NOMO-1 treated with DMSO at 0.1 percent for 48 hours (cell line): ENCODE data around the gene MAP4K4.

Experiments
- DNase-seq: peaks from one replicate; lab custom pipeline; 2025; ENCODE audit not compliant: unreplicated experiment; lab: John Stamatoyannopoulos, UW

Gene MAP4K4

GRCh38 chr2:101833890-101834523 lies 136.5 kb downstream of the MAP4K4 start:
- DNase-seq: no peak

- no peak for DNase-seq
Observed at GRCh38 chr2:101837354-101837753, 139.8 kb downstream of the MAP4K4 start.

DNA sequence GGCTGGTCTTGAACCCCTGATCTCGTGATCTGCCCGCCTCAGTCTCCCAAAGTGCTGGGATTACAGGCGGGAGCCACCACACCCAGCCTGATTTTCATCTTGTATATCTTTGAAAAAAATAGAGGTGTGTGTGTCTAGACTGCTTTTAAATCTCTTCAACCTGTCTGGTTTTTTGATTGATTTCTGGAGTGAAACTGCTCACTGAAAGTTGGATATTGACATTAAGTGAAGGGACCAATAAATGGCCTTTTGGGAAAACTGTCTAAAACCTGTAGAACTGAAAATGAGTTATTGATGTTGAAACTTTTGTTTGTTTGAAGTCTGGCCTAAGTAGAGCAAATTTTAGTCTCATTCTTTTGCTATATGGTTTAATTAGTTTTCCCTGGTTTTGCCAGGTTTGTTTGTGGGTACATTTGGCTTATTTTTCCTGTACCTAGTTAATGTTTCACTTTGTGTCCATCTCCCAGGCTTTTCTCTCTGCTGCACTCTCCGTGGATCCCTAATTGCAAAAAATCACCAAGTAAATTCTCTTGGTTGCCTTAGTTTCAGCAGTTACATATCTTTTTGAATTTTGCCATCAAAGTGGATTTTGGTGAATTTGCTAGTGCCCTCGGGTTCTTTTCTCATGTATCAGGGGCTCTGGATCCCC lies 144.3 kb downstream of the MAP4K4 start:
- DNase-seq: no peak

- peak; percentile 27 for DNase-seq
Observed at GRCh38 chr2:101842471-101842870, 145.0 kb downstream of the MAP4K4 start.

DNA sequence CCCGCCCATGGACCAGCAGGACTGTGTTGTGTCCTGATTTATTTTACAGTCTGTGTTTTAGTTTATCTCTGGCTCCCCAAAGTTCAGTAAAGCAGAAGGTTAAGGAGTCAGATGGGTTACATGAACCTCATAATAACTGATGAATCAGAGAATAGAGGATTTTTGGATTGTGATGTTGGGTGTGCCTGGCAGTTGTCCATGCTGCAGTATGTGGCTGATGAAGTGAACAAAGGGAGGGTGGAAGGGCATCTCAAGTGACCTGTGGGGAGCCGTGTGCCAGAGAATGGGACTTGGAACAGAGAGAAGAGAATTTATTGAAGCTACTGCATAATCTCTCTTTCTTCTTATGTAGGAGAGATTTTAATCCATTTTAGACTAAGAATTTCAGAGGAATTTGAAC lies 145.5 kb downstream of the MAP4K4 start:
- DNase-seq: no peak

DNA sequence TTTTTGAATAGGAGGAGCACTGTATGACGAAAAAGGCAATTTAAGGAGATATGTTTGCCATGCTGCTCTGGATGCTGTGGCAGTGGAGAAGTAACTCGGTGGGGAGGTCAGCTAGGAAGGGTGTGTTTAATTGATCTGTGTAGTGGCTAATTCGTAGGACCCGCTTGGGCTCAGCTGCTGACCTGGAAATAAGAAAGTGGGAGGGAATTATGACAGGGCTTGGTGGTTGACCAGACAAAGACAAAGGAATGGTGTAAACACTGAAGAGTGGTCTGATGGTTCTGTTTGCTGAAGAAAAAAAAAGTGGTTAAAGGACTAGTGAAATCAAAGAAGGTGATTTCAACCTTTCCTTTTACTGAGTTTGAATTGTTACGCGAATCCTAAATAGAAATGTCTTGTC lies 146.0 kb downstream of the MAP4K4 start:
- no peak for DNase-seq

GRCh38 chr2:101844055-101844635 lies 146.6 kb downstream of the MAP4K4 start:
- no peak for DNase-seq

DNA sequence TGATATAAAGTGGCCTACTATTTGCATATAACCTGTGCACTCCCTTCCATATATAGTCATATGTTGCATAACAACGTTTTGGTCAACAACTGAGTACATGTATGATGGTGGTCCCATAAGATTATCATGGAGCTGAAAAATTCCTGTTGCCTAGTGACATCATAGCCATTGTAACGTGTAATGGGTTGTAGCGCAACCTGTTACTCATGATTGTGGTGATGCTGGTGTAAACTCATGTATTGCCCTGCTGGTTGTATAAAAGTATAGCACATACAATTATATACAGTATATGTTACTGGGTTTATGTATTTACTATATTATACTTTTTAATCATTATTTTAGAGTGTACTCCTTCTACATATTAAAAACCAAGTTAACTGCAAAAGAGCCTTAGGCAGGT lies 149.5 kb downstream of the MAP4K4 start:
- DNase-seq: no peak

GRCh38 chr2:101847661-101848339 lies 150.3 kb downstream of the MAP4K4 start:
- DNase-seq: no peak

DNA sequence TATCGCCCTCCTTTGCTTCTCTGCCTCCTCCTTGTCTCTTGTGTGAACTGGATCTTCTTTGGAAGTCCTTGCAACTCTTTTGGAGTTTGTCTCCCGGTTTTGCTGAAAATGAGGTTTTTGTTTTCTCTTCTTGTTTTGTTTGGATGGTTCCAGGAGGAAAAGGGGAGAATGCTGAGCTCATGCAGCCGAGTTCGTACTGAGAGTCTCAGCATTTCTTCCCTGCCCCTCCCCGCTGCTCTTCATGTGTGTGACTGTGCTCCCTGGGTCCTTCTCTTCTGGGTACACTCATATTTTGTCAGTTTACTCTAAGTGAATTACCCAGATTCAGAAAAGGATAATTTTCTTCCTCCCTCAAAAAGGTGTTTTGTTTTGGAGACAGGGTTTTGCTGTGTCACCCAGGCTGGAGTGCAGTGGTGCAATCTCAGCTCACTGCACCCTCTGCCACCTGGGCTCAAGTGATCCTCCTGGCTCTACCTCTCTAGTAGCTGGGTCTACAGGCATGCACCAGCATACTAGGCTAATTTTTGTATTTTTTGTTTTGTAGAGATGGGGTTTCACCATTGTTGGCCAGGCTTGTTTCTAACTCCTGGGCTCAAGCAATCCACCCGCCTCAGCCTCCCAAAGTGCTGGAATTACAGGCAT lies 151.4 kb downstream of the MAP4K4 start:
- no peak for DNase-seq

- DNase-seq: no peak
Observed at GRCh38 chr2:101850450-101850849, 152.9 kb downstream of the MAP4K4 start.

DNA sequence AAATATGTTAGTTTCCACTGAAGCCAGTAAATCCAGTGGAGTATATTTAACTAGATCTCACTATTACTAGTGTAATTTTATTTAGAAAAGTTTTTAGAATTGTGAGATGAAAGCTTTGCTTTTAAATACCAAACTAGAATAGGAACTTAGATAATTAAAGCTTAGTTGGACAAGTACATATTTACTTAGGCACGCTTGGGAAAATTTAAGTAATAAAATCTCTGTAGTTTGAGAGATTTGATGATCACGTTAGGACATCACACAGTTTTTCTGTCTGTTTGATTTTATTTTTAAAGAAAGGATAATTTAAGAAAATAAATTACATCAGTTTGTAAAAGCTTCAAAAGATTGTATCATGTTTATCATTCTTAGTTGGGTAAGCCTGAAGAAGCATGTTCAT lies 153.5 kb downstream of the MAP4K4 start:
- DNase-seq: no peak

DNA sequence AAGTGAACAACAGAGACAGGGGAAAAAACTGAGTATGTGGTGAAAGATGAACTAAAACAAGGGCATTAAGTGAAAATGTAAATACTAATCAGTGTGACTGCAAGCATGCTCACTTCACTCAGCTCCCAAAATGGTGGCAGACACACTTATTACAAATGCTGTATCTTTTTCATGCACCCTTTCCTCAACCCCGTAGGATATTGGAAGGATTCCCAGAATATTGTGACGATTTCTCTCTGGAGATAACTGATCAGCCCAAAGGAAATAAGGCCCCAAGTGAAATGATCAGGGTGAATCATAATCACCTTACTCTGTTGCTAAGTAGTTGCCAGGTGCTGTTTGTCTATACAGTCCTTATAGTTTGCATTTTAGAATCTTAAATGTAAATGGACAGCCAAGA lies 155.3 kb downstream of the MAP4K4 start:
- no peak for DNase-seq

DNA sequence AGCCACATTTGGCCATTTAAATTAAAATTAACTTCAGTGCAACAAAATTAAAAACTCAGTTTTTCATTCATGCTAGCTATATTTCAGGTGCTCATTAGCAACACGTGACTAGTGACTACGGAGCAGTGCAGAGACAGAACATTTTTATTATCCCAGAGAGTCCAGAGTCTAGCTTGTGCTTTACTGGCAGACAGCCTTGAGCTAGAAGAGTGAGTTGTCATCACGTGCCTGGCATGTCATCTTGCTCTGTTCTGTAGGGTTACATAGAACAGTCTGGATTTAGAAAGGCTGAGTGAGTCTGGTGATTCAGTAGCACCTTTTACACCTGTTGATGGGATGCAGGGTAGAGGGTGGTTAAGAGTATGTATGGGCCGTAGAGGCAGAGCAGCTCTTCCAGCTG lies 157.4 kb downstream of the MAP4K4 start:
- DNase-seq: no peak

DNA sequence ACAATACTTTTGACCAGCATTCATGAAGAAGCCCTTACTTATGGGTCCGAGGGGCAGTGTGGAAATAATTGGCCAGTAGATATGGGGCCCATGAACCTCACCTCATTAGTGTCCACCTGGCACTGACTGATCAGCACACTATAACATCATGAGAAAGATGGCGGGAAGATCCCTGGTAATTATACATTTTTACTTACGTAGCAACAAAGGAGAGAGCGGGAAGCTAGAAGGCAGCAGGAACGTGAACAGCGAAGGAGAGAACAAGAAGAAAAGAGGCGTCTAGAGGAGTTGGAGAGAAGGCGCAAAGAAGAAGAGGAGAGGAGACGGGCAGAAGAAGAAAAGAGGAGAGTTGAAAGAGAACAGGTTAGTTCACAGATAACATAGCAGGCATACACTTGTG lies 158.3 kb downstream of the MAP4K4 start:
- DNase-seq: no peak

GRCh38 chr2:101858246-101858645 lies 160.7 kb downstream of the MAP4K4 start:
- no peak for DNase-seq

GRCh38 chr2:101858910-101859309 lies 161.4 kb downstream of the MAP4K4 start:
- no peak for DNase-seq

- DNase-seq: no peak
Observed at GRCh38 chr2:101859604-101860003, 162.1 kb downstream of the MAP4K4 start.

DNA sequence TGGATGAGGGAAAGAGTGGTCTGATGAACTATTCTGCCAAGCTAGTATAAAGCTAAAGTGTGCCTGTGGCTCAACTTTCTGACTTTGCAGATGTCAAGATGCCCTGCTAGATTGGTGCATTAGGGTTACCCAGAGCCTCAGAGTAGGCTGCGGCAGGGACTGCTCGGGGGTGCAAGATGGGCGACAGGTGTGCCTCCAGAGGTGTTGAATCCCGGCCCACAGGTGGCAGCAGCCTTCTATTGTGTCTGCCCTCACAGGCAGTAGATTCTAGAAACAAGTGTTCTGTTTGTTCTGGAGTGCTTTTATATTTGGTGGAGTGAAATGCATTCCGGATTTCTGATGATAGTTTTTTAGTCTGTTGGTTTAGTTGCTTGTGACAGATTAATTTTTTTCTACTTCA lies 162.7 kb downstream of the MAP4K4 start:
- DNase-seq: no peak

GRCh38 chr2:101860782-101861181 lies 163.3 kb downstream of the MAP4K4 start:
- no peak for DNase-seq

DNA sequence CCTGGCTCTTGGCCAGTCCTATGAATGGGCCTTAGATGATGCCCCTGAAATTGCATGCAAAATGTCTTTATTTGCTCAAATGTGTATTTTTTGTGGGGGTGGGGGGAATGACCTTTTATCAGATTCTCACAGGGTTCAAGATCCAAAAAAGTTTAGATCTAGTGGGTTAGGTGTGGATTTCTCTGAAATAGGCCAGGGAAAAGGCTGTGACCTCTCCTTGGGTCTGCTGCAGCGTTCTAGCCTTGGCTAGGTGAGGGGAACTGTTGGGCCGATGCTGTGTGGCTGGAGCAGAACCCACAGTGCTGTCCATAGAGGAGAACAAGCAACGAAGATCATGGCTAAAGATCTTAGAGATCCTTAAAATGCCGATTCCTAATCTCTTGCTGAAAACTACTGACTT lies 163.9 kb downstream of the MAP4K4 start:
- no peak for DNase-seq

DNA sequence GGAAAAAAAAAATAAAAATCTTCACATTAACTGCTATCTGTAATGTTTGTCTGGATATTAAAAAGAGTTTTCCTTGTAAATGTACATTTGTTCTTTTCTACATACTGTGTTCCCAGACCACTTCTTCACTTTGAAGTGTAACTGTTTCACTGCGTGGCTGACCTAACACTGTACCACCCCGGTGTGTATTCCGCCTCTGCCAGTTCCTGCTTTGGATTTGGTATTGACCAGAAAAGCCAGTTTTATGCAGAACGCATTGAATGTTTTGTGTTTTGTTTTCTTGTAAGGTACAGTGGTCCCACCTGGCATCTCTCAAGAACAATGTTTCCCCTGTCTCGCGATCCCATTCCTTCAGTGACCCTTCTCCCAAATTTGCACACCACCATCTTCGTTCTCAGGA lies 166.0 kb downstream of the MAP4K4 start:
- no peak for DNase-seq
